ENCODE results near the gene DCLK1.

DNA sequence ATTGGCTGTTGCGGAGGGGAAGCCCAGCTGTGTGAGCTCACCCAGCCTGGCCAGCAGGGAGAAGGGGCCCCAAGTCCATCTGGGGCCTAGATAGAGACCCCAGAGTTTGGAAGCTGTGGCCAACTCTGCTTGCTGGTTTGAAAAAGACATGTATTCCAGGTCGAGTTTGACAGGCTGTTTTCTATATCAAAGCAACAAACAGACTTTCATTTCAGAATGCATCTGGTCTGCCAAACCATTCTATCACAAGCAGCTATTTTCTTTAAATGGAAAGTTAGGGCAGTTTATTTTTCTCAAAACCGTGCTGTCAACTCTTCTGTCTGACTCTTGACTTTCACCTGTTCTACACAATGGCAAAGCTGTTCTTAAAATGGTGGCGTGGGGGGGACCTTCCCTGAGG, 185.8 kb downstream of the DCLK1 start:
- TF ChIP-seq SP1 (IDR thresholded peaks at IDR 0.05): no peak
- TF ChIP-seq TARDBP (IDR thresholded peaks at IDR 0.05): no peak
- TF ChIP-seq, protein P1, sequence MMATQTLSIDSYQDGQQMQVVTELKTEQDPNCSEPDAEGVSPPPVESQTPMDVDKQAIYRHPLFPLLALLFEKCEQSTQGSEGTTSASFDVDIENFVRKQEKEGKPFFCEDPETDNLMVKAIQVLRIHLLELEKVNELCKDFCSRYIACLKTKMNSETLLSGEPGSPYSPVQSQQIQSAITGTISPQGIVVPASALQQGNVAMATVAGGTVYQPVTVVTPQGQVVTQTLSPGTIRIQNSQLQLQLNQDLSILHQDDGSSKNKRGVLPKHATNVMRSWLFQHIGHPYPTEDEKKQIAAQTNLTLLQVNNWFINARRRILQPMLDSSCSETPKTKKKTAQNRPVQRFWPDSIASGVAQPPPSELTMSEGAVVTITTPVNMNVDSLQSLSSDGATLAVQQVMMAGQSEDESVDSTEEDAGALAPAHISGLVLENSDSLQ (IDR thresholded peaks at IDR 0.05): no peak
- no peak for TF ChIP-seq FOXM1 (IDR thresholded peaks at IDR 0.05; ENCODE audit: borderline replicate concordance)
- no peak for TF ChIP-seq HDGF (IDR thresholded peaks at IDR 0.05; ENCODE audit: borderline replicate concordance)
- TF ChIP-seq BHLHE40 (IDR thresholded peaks at IDR 0.05; ENCODE audit: borderline replicate concordance): no peak
- no peak for TF ChIP-seq FOXK2 (IDR thresholded peaks at IDR 0.05)
- TF ChIP-seq SUZ12 (IDR thresholded peaks at IDR 0.05): no peak
- TF ChIP-seq FOXA1 (IDR thresholded peaks at IDR 0.05): no peak
- no peak for TF ChIP-seq ELF4 (IDR thresholded peaks at IDR 0.05)

Measured in HEK293T (cell line).